ENCODE data around the gene ERVK3-1. TPM values are rescaled to one million over a fixed set of nuclear protein-coding genes. Genes with fewer than 3 reads are reported as not detected.
"Not testable (repeated sequence)": the region's sequence is repeated elsewhere in the genome, so short reads cannot be mapped to it uniquely, and the experiment has no call there.

Gene ERVK3-1
- total RNA-seq, 1 experiment from 2014 or later, result 149 TPM

- DNase-seq (ENCODE audit: low read depth), result no peak
These were observed 471 bp upstream of the ERVK3-1 start for GRCh38 chr19:58304748-58305064.

DNA sequence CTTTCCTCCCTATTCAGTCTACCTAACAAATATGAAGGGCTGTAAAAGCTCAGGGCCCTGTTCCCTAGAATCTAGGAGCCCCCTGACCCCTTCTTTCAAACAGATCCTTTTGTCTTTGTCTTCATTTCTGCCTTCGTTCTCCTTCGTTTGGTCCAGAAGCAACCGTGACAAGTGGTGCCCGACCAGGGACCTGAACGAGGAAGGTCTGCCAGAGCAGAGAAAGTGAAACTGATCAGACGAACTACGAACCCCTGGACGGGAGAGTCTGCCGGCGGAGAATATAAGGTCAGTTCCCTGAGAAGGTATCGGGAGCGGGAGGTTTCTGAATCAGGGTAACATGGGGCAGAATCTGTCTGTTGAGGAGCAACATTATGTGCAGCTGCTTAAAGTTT lies 751 bp downstream of the ERVK3-1 start:
- peak; percentile 35 for DNase-seq (ENCODE audit: low read depth)

DNA sequence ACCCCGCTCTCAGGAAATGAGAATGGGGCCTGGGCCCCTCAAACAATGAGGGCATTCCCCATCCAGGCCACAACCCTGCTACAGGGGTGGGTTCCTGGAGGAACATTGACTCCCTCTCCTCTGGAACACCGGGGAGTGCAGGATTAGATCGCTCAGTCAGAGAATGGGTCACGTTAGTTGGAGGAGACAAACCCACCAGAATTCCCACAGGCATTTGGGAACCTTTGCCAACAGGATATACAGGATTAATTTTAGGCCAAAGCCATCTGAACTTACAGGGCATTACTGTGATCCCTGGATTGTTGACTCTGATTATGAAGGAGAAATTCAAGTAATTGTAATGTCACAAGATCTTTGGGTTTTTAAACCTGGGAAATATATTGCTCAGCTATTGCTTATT lies 2.6 kb downstream of the ERVK3-1 start:
- DNase-seq (ENCODE audit: low read depth), result no peak

DNA sequence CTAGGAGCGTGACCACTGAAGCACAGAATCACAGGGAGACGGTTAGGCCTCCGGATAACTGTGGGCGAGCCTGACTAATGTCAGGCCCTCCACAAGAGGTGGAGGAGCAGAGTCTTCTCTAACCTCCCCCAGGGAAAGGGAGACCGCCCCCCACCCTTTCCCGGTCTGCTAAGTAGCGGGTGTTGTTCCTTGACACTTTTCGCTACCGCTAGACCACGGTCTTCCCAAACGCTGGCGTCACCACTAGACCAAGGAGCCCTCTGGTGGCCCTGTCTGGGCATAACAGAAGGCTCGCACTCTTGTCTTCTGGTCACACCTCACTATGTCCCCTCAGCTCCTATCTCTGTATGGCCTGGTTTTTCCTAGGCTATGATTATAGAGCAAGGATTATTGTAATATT lies 5.5 kb downstream of the ERVK3-1 start:
- not testable (repeated sequence) for DNase-seq (ENCODE audit: low read depth)

DNA sequence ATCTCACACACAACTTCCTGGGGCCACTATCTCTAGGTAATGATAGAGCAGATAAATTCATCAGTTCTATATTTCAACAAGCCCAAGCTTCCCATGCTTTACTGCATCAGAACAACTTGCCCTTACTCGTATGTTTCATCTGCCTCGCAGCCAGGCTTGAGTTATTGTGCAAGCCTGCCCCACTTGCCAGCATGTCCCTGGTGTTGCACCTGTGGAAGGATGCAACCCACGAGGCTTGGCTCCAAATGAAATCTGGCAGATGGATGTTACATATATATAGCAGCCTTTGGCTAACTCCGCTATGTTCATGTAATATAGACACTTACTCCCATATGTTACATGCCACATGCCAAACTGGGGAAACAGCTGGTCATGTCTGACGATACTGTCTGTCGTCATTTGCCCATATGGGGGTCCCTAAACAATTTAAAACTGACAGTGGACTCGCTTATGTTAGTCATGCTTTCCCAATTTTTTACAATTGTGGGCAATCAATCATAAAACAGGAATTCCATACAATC lies 6.2 kb downstream of the ERVK3-1 start:
- no peak for DNase-seq (ENCODE audit: low read depth)

- no peak for DNase-seq (ENCODE audit: low read depth)
These were observed 10.4 kb downstream of the ERVK3-1 start for GRCh38 chr19:58315580-58315979.

DNA sequence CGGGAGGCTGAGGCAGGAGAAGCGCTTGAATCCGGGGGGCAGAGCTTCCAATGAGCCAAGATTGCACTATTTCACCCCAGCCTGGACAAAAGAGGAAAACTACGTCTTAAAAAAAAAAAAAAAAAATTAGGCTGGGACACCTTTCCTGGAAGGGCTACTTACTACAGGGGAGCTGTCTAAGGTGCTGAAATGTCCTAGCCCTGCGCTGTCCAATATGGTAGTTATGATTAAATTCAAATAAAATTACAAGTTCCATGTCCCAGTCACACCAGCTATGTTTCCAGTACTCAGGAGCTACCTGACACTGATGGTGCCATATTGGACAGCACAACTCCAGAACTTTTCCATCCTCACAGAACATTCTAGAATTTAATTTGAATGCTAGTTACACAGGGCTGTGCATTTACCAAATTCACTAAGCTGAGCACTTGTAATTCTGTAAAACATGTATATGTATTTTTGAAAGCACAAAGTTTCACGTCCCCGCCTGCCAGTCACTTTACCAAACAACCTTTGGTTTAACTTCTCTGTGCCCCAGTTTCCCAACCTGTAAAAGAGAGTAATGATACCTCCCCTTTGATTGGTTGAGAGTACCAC lies 12.4 kb downstream of the ERVK3-1 start:
- DNase-seq (ENCODE audit: low read depth), result peak; percentile 50

DNA sequence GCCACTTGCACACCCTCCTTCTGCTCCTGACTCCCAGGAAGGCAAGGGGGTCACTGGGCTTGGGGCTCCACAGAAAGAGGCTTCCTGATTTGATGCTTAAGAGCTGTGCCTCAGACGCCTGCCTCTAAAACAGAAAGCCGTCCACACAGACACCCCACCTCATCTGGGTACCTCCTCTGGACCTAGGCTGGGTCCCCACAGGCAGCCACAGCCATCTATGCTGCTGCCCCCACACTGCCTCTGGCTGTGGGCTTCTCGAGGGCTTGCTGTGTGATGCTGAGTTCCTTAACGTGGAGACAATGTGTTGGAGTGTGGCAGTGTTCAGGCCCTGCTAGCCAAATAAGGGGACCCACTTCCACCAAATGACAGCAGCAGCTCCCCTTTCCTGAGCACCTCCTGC lies 13.1 kb downstream of the ERVK3-1 start:
- no peak for DNase-seq (ENCODE audit: low read depth)

GRCh38 chr19:58319241-58319640 lies 14.1 kb downstream of the ERVK3-1 start:
- no peak for DNase-seq (ENCODE audit: low read depth)

DNA sequence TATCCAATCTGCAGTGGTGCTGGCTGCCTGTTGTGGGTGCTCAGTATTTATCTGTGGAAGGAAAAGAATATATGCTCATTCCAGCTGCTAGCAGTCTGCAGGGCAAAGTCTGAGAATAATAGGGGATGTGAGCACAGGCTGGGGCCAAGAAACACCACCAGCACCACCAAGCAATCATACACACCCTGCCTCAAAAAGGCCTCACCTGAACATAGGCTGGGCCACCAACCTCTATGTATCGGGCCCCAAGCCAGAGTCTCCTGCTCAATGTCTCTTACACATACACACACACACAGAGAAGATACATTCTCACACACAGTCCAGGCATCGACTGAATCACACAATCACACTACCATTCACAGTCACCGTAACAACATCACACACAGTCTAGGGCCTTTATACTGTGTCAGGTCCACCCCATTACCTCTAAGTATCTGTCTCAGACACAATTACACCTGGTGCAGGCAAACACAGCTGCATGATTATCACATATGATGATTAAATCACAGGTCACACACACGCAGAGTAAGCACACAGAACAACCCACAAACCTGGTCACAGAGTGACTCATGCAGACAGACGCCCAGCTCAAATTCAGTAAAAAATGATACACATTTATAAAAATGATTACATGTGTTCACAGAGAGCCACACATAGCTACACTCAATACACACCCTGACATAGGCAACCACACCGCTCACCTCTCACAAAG lies 20.3 kb downstream of the ERVK3-1 start:
- DNase-seq (ENCODE audit: low read depth), result peak; percentile 42

GRCh38 chr19:58326501-58326913 lies 21.3 kb downstream of the ERVK3-1 start:
- no peak for DNase-seq (ENCODE audit: low read depth)

GRCh38 chr19:58326914-58327726 lies 21.9 kb downstream of the ERVK3-1 start, which contains the start of gene ZSCAN22:
ZSCAN22 (plus strand) TSS chr19:58326994; CDS start chr19:58334803, 7,809 bp downstream.
- peak; percentile 98 for DNase-seq (ENCODE audit: low read depth)

GRCh38 chr19:58328999-58329398 lies 23.8 kb downstream of the ERVK3-1 start:
- no peak for DNase-seq (ENCODE audit: low read depth)

GRCh38 chr19:58330458-58330857 lies 25.3 kb downstream of the ERVK3-1 start:
- peak; percentile 72 for DNase-seq (ENCODE audit: low read depth)

DNA sequence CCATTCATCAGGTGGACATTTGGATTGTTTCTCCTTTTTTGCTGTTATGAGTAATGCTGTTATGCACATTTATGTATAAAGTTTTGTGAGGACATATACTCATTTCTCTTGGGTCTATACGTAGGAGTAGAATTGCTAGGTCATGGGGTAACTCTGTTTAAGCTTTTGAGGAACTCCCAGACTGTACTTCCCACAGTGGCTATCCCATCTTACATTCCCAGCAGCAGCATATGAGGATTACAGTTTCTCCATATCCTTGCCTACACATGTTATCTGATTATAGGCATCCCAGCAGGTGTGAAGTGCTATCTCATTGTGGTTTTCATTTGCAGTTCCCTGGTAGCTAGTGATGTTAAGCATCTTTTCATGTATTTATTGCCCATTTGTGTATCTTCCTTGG lies 27.5 kb downstream of the ERVK3-1 start:
- DNase-seq (ENCODE audit: low read depth), result no peak

- no peak for DNase-seq (ENCODE audit: low read depth)
These were observed 29.6 kb downstream of the ERVK3-1 start for GRCh38 chr19:58334691-58335249.

DNA sequence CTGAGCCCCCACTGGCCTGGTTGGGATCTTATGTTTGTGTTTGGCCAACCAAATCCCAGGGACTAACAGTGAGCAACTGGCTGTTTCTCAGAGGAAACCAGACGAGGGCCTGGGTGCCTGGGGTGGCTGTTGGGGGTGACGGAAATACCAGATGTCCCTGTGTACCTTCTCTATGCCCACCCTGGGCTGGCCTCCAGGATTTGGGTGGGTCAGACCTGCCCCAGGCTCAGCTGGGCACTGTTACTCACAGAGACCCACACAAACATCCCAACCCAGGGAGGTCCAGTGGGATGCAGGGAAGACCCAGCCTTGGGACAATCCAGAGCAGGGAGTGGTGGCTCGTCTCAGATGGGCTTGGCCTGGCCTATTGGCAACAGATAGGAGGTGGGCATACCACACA lies 30.5 kb downstream of the ERVK3-1 start:
- no peak for DNase-seq (ENCODE audit: low read depth)

GRCh38 chr19:58336216-58336615 lies 31.0 kb downstream of the ERVK3-1 start:
- no peak for DNase-seq (ENCODE audit: low read depth)

- no peak for DNase-seq (ENCODE audit: low read depth)
These were observed 31.6 kb downstream of the ERVK3-1 start for GRCh38 chr19:58336820-58337219.

DNA sequence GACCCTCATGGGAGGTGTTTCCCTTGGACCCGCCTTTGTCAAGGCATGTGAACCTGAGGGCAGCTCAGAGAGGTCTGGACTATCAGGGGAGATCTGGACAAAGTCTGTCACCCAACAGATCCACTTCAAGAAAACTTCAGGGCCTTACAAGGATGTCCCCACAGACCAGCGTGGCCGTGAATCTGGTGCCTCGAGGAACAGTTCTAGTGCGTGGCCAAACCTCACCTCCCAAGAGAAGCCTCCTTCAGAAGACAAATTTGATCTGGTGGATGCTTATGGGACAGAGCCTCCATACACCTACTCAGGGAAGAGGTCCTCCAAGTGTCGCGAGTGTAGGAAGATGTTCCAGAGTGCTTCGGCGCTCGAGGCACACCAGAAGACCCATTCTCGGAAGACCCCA lies 33.2 kb downstream of the ERVK3-1 start:
- DNase-seq (ENCODE audit: low read depth), result no peak

- no peak for DNase-seq (ENCODE audit: low read depth)
These were observed 33.8 kb downstream of the ERVK3-1 start for GRCh38 chr19:58338825-58339558.

DNA sequence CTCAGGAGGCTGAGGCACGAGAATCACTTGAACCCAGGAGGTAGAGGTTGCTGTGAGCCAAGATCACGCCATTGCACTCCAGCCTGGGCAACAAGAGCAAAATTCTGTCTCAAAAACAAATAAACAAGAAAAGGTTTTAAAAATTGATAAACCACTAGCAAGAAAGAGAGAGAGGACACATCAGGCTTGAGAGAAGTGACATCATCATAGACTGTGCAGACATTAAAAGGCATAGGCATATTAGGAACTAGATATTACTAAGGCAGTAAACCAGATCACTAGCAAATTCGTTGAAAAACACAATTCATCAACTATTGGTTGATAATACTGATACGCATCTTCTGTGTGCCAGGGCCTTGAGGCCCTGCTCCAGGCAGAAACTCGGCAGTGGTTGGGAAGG lies 40.4 kb downstream of the ERVK3-1 start:
- DNase-seq (ENCODE audit: low read depth), result no peak
